Stimulated activated CD8-positive, alpha-beta memory T cell treated with anti-CD3 and anti-CD28 coated beads, Interleukin-2, amount 100 ng/mL, for 48 hours (primary cell): ENCODE measurements around the gene LYRM7.
"Not testable (repeated sequence)": the region's sequence is repeated elsewhere in the genome, so short reads cannot be mapped to it uniquely, and the experiment has no call there.

ENCODE experiments used
- DNase-seq, 2 donors: peaks; one replicate each; pipeline ENCODE4 v3.0.0-alpha.2; 2020; ENCODE audit warnings: low read depth in 2 of 2

LYRM7 gene

DNA sequence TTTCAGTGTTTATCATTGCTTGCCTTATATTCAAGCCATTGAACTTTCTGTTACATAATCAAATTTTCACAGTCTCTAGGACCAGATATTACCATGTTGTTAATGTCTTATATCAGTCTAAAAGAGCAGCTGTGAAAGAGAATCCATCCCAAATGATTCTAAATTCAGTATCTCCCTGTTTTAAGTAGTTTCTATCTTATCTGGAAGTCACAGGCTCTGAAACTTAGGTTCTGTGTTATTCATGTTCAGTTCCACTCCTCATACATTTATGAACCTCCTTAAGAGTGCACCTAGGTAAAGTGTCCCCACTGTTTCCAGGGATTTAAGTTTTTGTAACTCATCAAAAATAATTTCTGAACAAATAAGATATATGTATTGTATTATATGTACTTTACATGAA lies 9.7 kb downstream of the LYRM7 start:
- no peak for DNase-seq

DNA sequence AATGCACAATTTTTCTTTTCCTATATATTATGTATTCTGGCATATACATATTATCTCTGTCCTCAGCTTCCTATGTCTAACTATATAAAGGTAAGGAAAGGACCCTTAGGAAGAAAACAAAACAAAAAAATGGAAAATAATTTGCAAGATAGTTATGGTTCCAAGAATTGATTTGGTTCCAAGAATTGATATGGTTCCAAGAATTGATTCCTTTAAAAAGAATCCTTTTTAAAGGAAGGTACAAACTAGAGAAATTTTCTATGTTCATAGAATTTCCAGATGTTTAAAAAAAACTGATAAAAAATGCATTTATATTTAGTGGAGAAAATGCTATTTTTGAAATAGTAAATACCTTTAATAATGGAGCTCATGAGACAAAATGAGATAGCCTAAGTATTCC lies 12.1 kb downstream of the LYRM7 start:
- no peak for DNase-seq

DNA sequence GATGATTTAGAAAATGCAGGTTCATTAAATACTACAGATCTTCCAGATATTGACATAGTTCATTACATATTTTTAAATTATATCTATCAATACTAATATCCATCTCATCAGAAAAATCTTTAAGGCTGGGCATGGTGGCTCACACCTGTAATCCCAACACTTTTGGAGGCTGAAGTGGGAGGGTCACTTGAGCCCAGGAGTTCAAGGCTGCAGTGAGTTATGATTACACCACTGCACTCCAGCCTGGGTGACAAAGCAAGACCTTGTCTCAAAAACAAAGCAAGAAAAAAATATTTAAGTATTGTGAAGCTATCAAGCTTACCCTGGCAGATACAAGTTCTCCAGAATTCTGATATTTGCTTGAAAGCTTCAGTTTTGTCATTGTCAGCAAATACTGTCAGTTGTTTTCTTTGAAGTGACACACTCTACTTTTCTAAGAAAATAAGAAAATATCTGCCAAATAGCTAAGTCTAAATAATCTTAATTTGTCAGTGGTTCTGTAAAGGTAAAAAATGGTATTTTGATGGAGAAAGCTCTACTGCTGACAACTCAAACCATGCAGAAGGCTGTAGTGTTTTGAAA lies 14.9 kb downstream of the LYRM7 start:
- no peak for DNase-seq

DNA sequence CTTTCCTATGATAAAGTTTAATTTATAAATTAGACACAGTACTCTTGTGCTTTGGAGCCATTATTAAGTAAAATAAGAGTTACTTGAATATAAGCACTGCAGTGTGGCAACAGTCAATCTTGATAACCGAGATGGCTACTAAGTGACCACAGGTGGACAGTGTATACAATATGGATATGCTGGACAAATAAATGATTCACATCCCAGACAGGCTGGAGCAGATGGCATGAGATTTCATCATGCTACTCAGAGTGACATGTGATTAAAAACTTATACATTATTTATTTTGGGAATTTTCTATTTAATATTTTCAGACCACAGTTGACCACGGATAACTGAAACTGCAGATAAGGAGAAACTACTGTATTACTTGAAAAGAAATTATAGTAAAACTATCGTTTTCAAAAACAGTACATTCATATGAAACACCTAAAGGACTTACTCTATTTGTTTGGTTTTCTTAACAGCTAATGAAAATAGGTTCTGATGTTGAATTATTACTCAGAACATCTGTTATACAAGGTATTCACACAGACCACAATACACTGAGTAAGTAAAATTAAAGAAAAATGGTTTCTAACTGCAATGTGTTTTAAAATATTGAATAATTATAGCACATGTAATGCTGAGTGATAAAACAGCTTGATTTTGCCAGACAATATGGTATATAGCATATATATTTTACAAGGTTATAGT lies 16.0 kb downstream of the LYRM7 start:
- no peak for DNase-seq

DNA sequence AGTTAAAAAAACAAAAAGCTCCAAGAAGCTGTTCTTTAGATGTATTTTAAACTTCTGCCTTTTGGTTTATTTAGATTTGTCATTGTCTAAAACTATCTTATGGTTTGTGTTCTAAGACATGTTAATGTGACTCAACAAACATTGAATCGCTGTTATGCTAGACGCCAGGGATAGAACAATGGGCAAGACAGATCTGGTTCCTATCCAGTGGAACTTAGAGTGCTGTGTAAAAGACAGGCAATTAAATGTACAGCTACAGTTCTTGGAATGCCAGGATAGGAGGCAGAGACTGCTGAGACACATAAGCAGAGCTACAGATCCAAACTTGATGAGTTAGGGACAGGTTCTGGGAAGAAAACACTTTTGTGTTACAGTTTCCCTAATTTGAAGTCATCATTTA lies 22.4 kb downstream of the LYRM7 start:
- no peak for DNase-seq

DNA sequence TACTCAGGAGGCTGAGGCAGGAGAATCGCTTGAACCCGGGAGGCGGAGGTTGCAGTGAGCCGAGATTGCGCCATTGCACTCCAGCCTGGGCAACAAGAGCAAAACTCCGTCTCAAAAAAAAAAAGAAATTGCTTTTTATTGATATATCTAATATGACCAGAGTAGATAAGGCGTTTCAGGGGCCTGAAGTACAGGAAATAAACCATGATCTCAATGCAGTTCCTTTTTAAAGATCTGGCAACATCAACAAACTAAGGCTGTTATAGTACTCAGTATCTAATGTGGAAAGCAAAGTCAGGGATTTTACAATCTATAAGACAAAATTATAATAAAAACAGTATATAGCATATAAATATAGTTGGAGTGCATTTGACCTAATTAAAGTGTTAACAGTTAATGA lies 23.2 kb downstream of the LYRM7 start:
- DNase-seq: not testable (repeated sequence)

DNA sequence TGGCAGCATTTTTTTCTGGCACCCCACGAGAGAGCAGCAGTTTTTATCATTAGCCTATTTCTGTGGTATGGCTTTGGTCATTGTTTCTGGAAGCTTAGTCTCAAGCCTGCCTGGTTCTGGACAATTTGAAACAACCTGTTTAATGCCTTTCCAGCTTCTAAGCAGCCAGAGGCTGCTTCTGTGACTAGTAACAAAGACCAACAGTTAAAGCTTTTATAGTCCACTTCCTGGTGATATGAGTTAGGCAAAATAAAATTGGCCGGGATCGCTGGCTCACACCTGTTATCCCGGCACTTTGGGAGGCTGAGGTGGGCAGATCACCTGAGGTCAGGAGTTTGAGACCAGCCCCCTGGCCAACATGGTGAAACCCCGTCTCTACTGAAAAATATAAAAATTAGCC lies 24.0 kb downstream of the LYRM7 start:
- no peak for DNase-seq

DNA sequence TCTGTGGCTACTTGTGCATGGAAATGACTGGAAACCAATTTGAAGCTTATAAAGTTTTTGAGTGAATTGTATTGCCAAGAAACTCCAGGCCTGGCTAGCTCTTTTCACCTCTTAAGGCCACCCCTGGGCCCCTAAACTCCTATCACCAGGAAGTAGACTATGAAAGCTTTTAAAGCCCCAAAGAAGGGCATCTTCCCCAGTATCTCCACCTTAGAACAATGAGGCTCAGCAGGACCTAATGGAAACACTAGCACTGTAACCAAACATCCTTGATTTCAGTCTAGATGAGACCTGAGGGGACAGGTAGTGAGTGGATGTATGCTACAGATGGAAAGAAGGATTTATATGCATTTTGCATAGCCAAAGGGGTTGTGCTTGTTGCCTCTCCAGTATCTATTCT lies 25.0 kb downstream of the LYRM7 start:
- DNase-seq: no peak

DNA sequence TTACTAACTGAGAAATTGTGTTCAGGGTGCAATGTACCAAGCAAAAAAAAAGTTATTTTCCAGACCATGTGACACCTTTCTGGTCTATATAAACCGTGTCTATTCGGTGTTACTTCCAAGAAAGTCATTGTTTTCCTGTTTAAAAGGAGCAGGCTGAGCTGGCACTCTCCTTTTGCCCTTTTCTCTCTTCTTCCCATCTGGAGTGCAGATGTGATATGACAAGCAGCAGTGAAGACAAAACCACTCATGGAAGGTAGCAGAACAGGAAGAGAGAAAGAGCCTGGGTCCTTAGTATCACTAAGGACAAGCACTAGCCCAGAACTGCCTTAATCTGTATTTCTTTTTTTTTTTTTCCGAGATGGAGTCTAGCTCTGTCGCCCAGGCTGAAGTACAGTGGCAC lies 25.6 kb downstream of the LYRM7 start:
- no peak for DNase-seq

DNA sequence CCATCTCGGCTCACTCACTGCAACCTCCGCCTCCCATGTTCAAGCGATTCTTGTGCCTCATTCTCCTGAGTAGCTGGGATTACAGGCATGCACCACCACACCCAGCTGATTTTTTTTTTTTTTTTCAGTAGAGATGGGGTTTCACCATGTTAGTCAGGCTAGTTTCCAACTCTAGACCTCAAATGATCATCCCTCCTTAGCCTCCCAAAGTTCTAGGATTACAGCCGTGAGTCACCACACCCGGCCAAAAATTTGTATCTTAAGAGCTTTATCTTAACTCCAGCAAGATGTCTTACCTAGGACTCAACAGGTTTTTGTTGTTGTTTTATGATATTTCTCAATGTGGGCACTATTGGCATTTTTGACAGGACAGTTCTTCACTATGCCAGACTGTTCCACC lies 27.9 kb downstream of the LYRM7 start:
- no peak for DNase-seq

DNA sequence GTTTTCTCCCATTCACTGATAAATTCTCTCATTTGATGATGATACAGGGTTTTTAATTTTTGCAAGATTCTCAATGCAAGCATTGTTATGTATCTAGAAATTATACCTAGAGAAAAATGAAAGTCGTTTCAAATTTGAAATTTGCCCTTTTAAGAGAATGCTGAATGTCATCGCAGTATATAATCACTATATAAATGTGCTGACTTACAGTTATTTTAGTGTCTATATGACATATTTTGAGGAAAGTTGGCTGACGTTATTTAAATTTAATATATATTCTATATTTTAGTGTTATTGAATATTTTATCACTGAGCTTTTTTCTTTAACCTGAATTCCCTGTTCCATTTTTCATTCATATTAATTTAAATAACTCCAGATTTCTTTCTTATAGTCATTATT lies 29.8 kb downstream of the LYRM7 start:
- DNase-seq: no peak

DNA sequence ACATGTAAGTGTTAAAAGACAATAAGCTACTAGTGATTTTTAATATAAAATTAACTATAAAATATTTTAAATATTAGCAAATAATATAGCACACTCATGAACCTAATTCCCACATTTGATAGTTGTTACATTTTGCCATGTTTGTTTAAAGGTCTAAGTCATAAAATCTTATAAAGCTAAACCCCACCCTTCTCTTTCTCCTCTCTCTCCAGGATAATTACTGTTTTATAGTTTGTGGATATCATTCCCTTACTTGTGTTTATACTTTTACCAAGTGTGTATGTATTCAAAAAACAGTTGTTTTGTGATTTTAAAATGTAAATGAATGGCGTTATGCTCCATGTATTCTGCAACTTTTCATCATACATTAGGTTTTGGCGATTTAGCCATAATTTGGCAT lies 34.2 kb downstream of the LYRM7 start:
- no peak for DNase-seq

DNA sequence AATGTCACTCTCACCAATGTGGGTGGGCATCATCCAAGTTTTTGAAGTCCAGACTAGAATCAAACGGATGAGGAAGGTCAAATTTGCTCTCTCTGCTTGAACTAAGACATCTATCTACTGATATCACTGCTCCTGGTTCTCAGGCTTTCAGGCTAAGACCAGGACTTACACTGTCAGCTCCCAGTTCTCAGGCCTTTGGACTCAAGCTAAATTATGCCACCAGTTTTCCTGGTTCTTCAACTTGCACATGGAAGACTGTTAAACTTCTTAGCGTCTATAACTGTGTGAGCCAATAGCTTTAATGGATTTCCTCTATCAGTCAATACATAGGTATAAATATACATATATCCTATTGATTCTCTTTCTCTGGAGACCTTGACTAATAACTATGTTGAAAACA lies 35.3 kb downstream of the LYRM7 start:
- DNase-seq: no peak

DNA sequence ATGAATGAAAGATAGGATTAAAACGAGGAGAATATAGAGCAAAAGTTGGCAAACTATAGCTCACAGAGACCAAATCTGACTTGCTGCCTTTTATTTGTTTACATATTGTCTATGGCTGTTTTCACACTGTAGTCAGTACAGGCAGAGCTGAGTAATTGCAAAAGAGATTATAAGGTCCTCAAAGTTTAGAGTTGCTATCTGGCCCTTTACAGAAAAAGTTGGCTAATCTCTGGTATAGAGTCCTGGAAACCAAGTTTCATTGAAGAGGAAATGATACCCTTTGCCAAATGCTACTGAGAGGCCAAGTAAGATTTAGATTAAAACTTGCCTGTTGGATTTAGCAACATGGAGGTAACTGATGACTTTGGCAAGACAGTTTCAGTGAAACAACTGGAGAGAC lies 36.0 kb downstream of the LYRM7 start:
- no peak for DNase-seq

DNA sequence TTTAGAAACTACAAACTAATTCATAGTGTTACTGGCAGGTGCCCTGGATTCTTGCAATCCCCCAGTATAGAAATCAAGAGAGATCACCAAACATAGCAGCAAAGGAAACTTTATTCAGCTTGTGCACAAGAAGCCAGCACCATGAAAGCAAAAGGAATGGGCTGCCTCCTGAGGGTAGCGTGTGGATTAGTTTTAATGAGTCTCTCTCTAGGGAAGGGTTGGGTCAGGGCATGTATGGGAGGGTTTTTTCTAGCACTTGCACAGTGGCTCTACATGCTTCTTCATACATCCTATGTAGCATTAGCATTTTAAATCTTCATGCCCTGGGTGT lies 38.4 kb downstream of the LYRM7 start:
- no peak for DNase-seq

DNA sequence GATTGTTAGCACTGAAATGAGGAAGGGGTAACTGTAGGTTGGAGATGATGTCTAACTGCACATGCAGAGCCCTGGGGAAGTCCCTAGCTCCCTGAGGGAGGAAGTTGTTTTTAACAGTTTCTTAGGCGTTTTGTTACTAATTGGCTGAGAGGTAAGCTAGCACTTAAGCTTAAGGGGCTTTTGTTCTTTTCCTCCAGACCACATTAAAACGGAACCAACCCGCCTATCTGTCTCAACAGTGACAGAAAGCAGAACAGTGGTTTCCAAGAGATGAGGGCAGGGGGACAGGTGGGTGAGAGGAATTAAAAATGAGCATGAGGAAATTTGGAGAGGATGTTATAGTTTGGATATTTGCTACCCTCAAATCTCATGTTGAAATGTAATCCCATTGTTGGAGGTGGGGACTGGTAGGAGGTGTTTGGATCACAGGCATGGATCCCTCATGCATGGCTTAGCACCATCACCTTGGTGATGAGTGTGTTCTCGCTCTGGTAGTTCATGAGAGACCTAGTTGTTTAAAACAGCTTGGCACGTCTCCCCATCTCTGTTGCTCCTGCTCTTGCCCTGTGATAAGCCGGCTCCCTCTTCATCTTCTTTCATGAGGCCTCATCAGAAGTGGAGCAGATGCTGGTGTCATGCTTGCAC lies 38.9 kb downstream of the LYRM7 start:
- peak in 1 of 2 donors; percentile 8 for DNase-seq

DNA sequence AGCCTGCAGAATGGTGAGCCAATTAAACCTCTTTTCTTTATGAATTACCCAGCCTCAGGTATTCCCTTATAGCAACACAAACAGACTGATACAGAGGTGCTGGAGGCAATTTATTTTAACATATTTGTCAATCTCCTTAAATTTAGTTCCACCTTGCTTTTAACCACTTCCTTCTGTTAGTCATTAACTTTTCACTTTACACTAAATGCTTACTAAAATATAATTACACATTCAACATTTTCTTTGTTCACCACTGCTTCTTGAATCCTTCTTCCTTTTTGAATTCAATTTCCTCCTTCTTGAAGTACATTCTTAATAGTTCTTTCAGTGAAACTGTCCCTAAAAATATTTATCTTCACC lies 39.4 kb downstream of the LYRM7 start:
- no peak for DNase-seq

DNA sequence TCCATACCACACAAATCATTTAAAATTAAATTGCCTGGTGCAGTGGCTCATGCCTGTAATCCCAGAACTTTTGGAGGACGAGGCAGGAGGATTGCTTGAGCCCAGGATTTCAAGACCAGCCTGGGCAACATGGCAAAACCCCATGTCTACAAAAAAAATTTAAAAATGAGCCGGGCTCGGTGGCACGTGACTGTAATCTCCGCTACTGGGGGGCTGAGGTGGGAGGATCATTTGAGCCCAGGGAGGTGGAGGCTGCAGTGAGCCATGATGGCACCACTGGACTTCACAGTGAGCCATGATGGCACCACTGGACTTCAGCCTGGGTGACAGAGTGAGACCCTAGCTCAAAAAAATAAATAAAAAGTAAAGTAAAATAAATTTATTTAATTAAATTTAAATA lies 40.9 kb downstream of the LYRM7 start:
- no peak for DNase-seq

DNA sequence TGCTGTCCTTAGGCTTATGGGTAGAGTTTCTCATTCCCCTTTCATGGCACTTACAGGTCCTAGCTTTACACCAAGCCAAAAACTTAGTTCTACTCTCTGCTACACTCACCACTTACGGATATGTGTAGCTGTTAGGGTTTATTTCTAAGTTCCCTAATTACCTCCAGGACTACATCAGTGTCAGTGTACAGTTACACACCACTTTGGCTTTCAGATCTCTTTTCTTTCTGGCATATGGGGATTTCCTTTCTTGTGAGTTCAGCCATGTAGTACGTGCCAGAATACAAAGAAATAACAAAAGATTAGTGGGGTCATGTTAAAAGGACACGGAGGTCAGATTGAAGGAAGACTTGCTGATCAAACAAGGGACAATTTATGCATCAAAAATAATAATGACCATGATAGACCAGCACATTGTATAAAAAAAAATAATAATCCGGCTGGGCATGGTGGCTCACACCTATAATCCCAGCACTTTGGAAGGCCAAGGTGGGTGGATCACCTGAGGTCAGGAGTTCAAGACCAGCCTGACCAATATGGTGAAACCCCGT lies 41.8 kb downstream of the LYRM7 start:
- DNase-seq: no peak

DNA sequence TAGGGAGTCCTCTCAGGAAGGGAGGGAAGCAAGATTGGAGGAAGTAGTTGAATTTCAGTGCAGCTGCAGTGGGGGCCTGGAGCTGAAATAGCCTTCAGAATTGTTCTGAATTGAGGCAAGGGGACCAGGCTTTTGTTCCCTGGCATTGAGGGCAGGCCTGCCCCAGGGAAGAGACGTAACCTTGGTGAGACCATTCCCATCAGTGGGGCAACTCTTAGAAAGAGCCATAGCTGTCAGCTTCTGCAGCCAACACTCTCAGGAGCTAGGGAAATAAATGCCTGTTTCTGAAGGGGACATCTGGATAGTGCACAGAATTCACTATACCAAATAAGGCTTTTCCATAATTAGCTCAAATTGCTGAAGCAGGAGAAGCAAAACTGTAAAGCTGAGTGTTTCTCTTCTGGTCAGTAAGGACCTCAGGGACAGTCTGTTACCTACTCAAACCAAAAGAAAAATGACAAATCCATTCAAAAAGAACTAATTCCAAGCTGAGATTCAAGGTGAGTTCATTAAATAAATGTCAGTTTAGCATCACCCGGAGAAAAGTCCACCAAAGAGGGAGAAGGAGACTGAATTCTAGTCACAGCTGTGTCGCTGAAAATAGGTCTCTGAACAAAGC lies 44.0 kb downstream of the LYRM7 start:
- DNase-seq: no peak

DNA sequence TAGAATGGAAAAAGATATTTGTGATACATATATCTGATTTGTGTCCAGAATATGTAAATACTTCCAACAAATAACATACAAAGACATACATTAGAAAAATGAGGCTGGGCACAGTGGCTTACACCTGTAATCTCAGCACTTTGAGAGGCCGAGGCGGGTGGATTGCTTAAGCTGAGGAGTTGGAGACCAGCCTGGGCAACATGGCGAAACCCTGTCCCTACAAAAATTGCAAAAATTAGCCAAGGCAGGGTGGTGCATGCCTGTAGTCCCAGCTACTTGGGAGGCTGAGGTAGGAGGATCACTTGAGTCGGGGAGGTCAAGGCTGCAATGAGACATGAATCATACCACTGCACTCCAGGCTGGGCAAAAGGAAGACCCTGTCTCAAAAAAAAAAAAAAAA lies 47.0 kb downstream of the LYRM7 start:
- DNase-seq: no peak

DNA sequence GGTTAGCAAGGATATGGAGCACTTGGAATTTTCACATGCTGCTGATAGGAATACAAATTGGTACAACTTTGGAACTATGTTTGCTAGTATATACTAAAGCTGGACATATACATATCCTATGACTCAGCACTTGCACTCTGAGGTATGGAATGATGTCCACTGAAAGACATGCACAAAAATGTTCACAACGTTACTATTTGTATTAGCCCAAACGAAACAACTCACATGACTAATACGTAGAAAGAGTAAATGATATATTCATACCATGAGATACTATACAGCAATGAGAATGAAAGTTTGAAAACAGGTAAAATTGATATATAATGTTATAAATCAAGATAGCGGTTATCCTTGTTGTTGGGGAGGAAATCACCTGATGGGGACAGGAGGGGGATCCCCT lies 47.6 kb downstream of the LYRM7 start:
- DNase-seq: no peak

DNA sequence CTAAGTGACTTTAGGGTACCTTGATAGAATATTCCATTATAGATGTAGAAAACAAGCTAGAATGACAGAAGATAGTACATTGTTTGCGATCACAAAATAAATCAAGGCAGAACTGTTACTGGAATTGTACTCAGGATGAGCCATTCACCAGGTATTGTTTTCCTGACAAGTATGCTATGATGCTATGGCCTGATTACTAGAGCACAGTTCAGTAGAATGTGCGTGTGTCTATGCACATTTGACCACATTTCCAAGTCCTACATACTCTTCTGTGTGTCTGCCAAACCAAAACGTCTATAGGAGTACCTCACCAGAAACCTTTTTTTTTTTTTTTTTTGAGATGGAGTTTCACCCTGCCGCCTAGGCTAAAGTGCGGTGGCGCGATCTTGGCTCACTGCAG lies 49.8 kb downstream of the LYRM7 start:
- DNase-seq: no peak
